GM21447 (cell line): Measurements from ENCODE around the gene CARD14.

ENCODE experiments used
- ATAC-seq: cut with Tn5 transposase; IDR thresholded peaks from one replicate; pipeline ENCODE4 v1.9.1; 2021; ENCODE audit not compliant: unreplicated experiment

The CARD14 gene

DNA sequence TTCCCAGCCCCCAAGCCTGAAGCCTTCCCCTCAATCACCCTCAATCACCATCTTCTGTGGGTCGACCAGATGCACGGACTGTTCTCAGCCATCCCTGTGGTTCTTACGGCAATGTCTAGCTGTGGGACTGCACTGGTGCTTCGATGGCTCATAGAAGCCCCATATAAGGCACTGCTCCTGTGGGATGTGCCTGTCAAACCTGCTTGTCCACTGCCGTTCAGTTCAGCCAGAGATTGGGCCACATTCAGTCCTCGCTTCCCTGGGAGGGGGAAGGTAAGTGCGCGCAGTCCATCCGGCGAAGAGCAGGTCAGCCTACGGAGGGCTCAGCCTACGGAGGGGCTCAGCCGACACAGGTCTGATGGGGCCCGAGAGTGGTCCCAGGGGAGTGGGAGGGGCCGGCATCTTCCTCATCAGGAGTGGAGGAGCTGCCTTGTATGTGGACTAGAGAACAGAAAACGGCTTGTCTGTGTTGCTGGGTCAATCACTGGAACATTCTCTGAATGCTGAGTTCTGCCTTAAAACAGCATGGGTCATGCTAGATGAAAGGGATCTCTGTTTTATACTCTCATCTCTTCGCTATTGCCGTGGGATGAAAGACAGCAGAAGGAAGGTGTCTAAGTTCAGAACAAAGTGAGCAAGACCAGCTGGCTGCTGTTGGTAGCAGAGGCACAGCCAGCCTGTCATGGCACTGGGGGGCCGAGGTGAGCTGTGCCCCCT lies at the start of gene CARD14:
Gene CARD14, plus strand, starts transcription at position 247 of the 717 bp plus-strand sequence. CDS start 11,409 bp downstream, outside the sequence.
- ATAC-seq, result no peak

DNA sequence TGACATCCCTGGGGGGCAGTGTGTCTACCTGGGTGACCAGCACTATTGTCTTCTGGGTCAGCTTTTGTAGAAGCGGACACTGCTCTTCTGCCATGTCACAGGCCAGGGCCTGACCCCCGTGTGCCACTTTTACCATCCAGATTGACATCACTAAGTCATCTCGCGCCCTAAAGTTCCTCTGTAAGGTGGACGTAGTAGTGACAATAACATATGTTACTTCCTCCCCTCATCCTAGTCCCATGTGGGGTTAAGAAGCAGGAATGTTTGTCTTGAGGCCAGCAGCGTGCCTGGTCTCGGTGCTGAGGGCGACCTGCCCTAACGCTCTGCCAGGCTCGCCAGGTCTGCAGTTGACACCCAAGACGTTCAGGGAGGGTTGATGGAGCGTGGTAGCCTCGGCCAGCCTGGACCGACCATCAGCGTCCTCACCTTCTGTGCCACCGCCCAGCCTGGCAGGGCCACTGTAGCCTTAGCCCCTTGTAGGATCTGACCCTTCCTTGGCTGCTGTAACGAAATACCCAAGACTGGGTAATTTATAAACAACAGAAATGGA lies 47.7 kb upstream of the CARD14 start:
- no peak for ATAC-seq

- no peak for ATAC-seq
Measured at GRCh38 chr17:80122926-80123505, 46.8 kb upstream of the CARD14 start.

DNA sequence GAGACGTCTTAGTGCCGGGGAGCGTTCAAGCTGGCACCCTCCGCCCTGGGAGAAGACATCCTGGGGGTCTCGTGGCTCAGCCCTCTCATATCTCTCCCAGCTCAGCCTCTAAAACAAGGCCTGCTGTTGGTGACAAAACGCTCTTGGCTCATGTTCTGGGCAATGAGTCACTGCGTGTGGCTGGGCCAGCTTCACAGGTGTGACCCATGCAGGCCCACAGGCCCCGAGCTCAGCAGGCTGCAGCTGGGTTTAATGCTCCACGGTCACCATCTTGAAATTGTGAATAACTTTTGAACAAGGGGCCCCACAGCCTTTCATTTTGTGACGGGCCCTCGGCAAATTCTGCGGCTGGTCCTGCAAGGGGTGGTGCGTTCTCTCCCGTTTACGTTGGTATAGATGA lies 46.0 kb upstream of the CARD14 start:
- ATAC-seq, result no peak

DNA sequence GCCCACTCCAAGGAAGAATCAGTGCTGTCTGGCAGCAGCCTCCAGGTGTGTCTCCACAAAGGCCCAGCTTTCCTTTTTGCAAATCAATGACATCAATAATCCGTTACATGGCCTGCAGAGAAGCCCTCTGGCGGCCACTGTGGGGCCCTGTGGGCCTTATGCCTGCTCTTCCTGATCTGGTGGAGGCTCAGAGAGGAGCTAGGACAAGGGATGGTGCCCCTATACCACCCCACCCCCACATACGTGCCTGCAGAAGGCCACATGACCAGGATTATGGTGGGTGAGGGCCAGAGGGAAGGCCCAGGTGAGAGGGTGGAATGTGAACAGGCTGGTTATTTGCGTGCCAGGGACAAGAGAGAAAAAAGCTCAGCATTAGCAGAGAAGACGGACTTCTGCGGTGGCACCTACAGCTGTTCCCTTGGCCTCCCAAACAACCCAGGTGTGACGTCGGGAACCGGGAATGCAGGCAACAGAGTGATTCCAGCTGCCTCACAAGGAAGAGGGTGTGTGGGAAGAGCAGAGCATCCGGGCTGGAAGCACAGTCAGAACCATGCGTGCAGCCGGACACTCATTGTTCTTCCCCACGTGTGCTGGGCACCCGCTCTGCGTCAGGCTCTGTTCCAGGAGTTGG lies 45.4 kb upstream of the CARD14 start:
- ATAC-seq, result no peak

- no peak for ATAC-seq
Measured at GRCh38 chr17:80125656-80126448, 44.0 kb upstream of the CARD14 start.

DNA sequence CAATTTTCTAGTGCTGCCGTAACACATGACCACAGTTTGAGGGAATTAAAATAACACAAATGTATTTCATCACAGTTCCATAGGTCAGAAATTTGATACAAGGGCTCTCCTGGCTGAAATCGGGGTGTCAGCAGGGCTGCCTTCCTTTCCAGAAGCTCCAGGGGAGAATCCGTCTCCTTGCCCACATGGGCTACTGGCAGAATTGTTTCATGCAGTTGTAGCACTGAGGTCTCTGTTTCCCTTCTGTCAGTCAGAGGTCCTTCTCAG lies 43.4 kb upstream of the CARD14 start:
- ATAC-seq, result no peak

DNA sequence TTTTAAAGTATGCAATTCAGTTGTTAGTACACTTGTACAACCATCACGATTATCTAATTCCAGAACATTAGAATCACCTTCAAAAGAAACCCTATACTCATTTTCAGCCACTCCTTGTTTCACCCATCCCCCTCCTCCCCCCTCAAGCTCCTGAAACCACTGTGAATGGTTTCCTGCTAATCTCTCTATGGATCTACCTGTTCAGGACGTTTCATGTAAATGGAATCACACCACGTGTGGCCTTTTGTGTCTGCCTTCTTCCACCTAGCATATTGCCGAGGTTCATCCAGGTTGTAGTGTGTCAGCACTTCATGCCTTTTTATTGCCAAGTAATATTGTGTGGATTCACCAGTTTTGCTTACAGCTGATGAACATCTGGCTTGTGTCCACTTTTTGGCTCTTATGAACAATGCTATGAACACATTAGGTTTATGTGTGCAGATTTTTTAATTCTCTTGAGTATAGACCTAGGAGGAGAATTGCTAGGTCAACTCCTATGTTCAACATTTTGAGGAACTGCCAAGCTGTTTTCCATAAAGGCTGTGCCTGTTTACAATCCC lies 40.7 kb upstream of the CARD14 start:
- ATAC-seq, result no peak

GRCh38 chr17:80130992-80131391 lies 38.8 kb upstream of the CARD14 start:
- ATAC-seq, result no peak

DNA sequence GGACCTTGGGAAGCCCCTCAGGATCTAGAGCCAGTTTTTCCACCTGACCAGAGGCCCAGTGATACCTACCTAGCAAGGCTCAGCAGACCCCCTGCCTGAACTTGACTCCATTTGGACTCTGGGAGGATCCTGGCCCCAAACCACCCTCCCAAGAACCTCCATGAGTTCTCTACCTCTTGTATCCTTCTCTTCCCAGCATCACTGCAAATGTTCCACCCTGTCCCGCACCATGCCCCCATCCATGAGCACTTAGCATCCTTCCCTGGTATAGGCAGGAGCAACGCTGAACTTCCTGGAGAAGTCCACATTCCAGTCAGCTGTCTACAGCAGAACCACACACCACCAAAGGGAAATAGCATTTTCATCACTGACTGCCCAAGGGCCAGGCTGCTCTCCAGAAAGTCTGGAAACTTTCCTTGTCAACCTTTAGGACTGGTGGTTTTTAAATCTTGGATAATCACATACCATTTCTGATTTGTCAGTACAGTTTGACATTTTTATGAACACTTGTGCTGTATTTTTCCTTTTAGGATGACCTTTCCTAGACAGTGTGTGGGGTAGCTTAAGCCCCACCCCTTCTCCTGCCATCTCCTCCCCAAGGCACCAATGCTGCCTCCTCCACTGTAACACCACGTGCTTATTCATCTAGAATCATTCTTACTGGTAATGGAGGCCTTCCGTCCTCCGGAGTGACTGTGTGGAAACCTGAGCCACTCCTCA lies 36.8 kb upstream of the CARD14 start:
- no peak for ATAC-seq

- no peak for ATAC-seq
Measured at GRCh38 chr17:80133626-80133970, 36.2 kb upstream of the CARD14 start.

DNA sequence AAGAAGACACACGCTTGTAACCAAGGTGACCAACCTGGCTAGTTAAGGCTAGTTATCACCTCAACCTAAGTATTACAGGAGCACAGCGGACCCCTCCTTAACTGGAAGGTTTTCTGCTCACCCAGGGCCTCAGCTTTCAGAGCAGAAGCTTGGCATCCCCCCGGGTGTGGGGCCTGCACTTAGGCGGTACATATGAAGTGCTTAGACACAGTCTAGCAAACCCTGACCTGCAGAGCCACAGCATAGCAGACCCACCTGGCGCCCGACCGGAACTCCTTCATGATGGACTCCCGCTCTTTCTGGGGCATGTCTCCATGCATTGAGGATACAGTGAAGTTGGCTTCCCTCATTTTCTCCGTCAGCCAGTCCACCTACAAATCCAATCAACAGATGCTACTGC lies 32.7 kb upstream of the CARD14 start:
- no peak for ATAC-seq

- no peak for ATAC-seq
Measured at GRCh38 chr17:80138856-80139426, 30.9 kb upstream of the CARD14 start.

DNA sequence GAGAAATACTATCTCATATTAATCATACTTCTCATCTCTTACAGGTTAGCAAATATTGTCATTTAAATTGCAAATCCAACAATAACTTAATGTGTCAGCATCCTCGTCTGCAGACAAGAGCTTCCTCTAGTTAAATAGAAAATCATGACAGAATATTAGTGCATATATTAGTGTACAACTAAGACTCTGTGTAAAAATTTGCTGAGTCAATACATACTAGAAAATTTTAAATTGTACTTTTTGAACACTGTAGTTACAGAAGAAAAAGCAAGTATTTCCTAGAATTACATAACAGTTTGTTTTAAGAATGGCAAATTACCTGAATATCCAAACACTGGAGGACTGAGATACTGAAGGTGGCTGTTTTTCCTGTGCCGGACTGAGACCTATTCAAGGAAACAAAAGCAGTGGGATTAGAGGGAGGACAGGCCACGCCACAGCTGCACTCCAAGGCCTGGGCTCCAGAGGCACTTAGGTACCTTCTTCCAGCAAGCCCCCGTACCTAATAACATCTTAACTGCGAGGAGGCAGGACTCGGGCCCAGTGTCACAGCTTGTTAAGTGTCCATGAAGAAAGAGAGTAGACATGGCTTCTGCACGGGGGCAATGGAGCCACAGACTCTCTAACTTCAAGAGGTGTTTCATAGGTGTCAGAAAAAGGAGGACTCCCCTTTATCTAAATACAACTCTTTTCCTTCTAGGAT lies 28.2 kb upstream of the CARD14 start:
- ATAC-seq, result no peak

GRCh38 chr17:80142929-80143328 lies 26.9 kb upstream of the CARD14 start:
- no peak for ATAC-seq

DNA sequence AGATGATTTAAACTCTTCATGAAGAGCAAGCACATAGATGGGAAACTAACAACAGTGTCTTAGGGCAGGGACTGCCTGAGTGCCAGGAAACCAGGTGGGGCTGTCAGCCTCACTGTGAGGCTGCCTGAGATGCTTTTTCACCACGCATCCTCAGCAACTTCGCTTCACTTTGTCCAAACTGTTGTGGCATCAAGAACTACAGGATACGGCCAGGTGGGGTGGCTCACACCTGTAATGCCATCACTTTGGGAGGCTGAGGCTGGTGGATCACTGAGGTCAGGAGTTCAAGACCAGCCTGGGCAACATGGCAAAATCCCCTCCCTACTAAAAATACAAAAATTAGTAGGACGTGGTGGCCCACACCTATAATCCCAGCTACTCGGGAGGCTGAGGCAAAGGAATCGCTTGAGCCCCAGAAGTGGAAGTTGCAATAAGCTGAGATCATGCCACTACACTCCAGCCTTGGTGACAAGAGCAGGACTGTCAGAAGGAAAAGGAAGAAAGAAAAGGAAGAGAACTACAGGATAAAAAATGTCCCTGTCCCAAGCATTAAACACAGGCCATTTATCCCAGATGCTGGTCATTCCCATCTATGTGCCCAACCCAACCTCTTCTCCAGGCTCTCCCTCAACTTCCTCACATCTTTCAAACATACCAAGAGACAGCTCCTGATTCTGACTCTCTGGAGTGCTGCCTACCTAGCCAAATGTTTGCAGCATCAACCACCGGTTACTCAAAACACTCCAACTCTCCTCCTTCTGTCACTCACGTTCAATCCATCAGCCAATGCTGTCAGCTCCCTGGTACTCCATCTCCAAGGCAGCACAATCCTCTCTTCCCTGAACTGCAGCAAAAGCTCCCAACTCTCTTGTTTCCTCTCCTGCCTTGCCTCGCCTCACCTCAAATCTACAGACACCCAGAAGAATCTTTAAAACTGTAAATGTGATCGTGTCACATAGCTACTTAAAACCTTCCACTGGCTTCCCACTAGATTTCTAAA lies 24.5 kb upstream of the CARD14 start:
- ATAC-seq, result no peak

GRCh38 chr17:80146121-80147034 lies 23.5 kb upstream of the CARD14 start:
- peak; percentile 6 for ATAC-seq
